B cell (primary cell): ENCODE measurements around the gene JCAD. TPM values are rescaled to one million over a fixed set of nuclear protein-coding genes. Genes with fewer than 3 reads are reported as not detected.

Experiments
- ATAC-seq: fragments of 200-7000 bp; cut with Tn5 transposase; one replicate; pipeline ENCODE4 v1.10.0; 2021; ENCODE audit warnings: low read depth, mild to moderate bottlenecking, moderate number of reproducible peaks, moderate library complexity
- CTCF ChIA-PET: fragments of 350-600 bp; sonication (Branson Sonifier 250); formaldehyde crosslinking; loops from one replicate; lab custom pipeline; 2021; ENCODE audit warnings: antibody characterized with exemption, inconsistent platforms; lab: Charles Lee
- POLR2A ChIA-PET: fragments of 350-600 bp; sonication (Branson Sonifier 250); formaldehyde crosslinking; loops from one replicate; lab custom pipeline; 2021; ENCODE audit warnings: antibody characterized with exemption; lab: Charles Lee
- DNase-seq: peaks from one replicate; pipeline ENCODE4 v3.0.0; 2013
- H2AFZ ChIP-seq: 2 replicates; pipeline ENCODE4 v1.6.1; 2012; ENCODE audit warnings: mild to moderate bottlenecking, low read depth, low read length; ENCODE audit not compliant: insufficient read depth, poor library complexity, severe bottlenecking
- H3K27ac ChIP-seq, 2 donors: 1 replicate in 1 of 2; 2 replicates in 1 of 2; pipeline ENCODE4 v1.5.1; 2012 to 2013; ENCODE audit warnings: low read length in 2 of 2, mild to moderate bottlenecking in 2 of 2, moderate library complexity in 1 of 2
- H3K27me3 ChIP-seq, 4 experiments: fragments of 200-600 bp in 1 of 4; sonication (generic) in 1 of 4; replicated peaks in 1 of 4; 1 replicate in 2 of 4; 2 replicates in 2 of 4; pipeline versions ENCODE4 v1.6.1 to v1.7.0; 2013 to 2016; ENCODE audit warnings: low read length in 3 of 4, mild to moderate bottlenecking in 2 of 4, mixed read lengths in 1 of 4, moderate library complexity in 1 of 4; ENCODE audit not compliant: insufficient read depth in 4 of 4, control insufficient read depth in 3 of 4; ENCODE audit errors: control extremely low read depth in 1 of 4
- H3K36me3 ChIP-seq, 2 experiments: replicated peaks in 1 of 2; 1 replicate in 1 of 2; 2 replicates in 1 of 2; pipeline versions ENCODE4 v1.6.1 to v1.7.1; 2013; ENCODE audit warnings: low read length in 1 of 2; ENCODE audit not compliant: insufficient read depth in 2 of 2, control insufficient read depth in 1 of 2; ENCODE audit errors: control extremely low read depth in 1 of 2, extremely low read depth in 1 of 2
- H3K4me1 ChIP-seq, 2 donors: fragments of 200-600 bp in 1 of 2; sonication (generic) in 1 of 2; 1 replicate in 1 of 2; 2 replicates in 1 of 2; pipeline versions ENCODE4 v1.5.1 to v1.6.1; 2013 to 2017; ENCODE audit warnings: low read length in 2 of 2; ENCODE audit not compliant: control insufficient read depth in 2 of 2, insufficient read depth in 2 of 2
- H3K4me2 ChIP-seq: replicated peaks from 2 replicates; pipeline ENCODE3; 2012; ENCODE audit warnings: mild to moderate bottlenecking, low read depth, low read length; ENCODE audit not compliant: poor library complexity, severe bottlenecking
- H3K4me3 ChIP-seq, 5 experiments: fragments of 200-600 bp in 1 of 5; sonication (generic) in 1 of 5; 1 replicate in 3 of 5; 2 replicates in 2 of 5; pipeline versions ENCODE4 v1.5.1 to v1.7.0; 2011 to 2016; ENCODE audit warnings: low read length in 4 of 5, mild to moderate bottlenecking in 4 of 5, low read depth in 2 of 5, control low read depth in 1 of 5, moderate library complexity in 1 of 5; ENCODE audit not compliant: insufficient read depth in 1 of 5; ENCODE audit errors: control extremely low read depth in 1 of 5, extremely low read depth in 1 of 5
- H3K79me2 ChIP-seq: fragments of 200-600 bp; sonication (generic); one replicate; pipeline ENCODE4 v1.6.0; 2016; ENCODE audit warnings: low read length; ENCODE audit not compliant: control insufficient read depth, insufficient read depth
- H3K9ac ChIP-seq: fragments of 200-600 bp; sonication (generic); 2 replicates; pipeline ENCODE4 v1.6.1; 2017; ENCODE audit warnings: mild to moderate bottlenecking, low read length, moderate library complexity
- H3K9me3 ChIP-seq, 3 donors: one replicate each; pipeline versions ENCODE4 v1.6.1 to v1.7.1; 2013; ENCODE audit warnings: low read length in 2 of 3; ENCODE audit not compliant: control insufficient read depth in 2 of 3, insufficient read depth in 1 of 3; ENCODE audit errors: control extremely low read depth in 1 of 3
- H4K20me1 ChIP-seq: 2 replicates; pipeline ENCODE4 v1.6.0; 2012; ENCODE audit warnings: mild to moderate bottlenecking, low read length; ENCODE audit not compliant: insufficient read depth, control insufficient read depth, poor library complexity, severe bottlenecking
- H3K27ac Mint-ChIP-seq: one replicate; pipeline ENCODE4 v1.8.0; 2021; ENCODE audit warnings: mixed read lengths
- H3K27me3 Mint-ChIP-seq: one replicate; pipeline ENCODE4 v1.8.0; 2021; ENCODE audit warnings: mixed read lengths
- H3K4me1 Mint-ChIP-seq: one replicate; pipeline ENCODE4 v1.8.0; 2021; ENCODE audit warnings: mixed read lengths
- H3K4me3 Mint-ChIP-seq: one replicate; pipeline ENCODE4 v1.8.0; 2021; ENCODE audit warnings: mixed read lengths
- H3K9me3 Mint-ChIP-seq: one replicate; pipeline ENCODE4 v1.8.0; 2022; ENCODE audit warnings: mixed read lengths; ENCODE audit not compliant: insufficient read depth
- CTCF ChIP-seq: fragments of 200-600 bp; IDR thresholded peaks from one replicate; pipeline ENCODE4 v1.8.0; 2022; ENCODE audit warnings: antibody characterized with exemption, mild to moderate bottlenecking
- EZH2 ChIP-seq: IDR thresholded peaks from 2 replicates; pipeline ENCODE4 v1.6.1; 2012; ENCODE audit warnings: borderline replicate concordance, low read depth, mild to moderate bottlenecking, moderate library complexity, low read length; ENCODE audit not compliant: insufficient read depth, poor library complexity, severe bottlenecking
- WGBS: methylation state at CpG from one replicate; pipeline ENCODE4 v1.1.5; 2013; ENCODE audit warnings: missing lambda C conversion rate; ENCODE audit not compliant: insufficient coverage; 5-methylcytosine and 5-hydroxymethylcytosine counted together
- intact Hi-C: fragments of 100-400 bp; cut with micrococcal nuclease; formaldehyde crosslinking; loops from one replicate; pipeline ENCODE4 v1.10.0; 2022
- polyA plus RNA-seq: library from polyadenylated mRNA; depleted of rRNA; stranded (reverse); fragments of >200 nt; gene quantifications from 2 replicates; pipeline ENCODE4 v1.2.3, GENCODE V29; 2012
- total RNA-seq, 2 donors: library from RNA; stranded (reverse); fragments of 120-200 nt in 1 of 2; gene quantifications; 1 replicate in 1 of 2; 2 replicates in 1 of 2; pipeline versions ENCODE4 v1.2.3 to v1.2.4, GENCODE V29; 2013 to 2022

Gene JCAD
- total and polyA plus RNA-seq, 2 donors (not counting 1 experiment from before 2014, with no cell fraction given): 0.37 TPM; not detected in 1

- Mint-ChIP-seq H3K27ac (no peak overlapping the region), H3K9me3 (no peaks in the 10 kb centered on the region), H3K27me3 (peaks cover 36% of the 10 kb centered on the region), H3K4me1 (peaks cover 3% of the 10 kb centered on the region), H3K4me3 (no peak overlapping the region)
- no peak overlapping the region for H3K4me3 ChIP-seq
- ChIA-PET POLR2A (no interaction called here), CTCF (interaction anchor here (0.7 to 1.8 kb wide), 15 partner anchors 9 to 593 kb away, joined by 3 to 15 read pairs (median 4); no protein-coding TSS in a partner anchor)
- DNase-seq (peak; percentile 70), ATAC-seq (peak; percentile 70)
- peaks cover 0 to 10% (median 1%) of the 10 kb centered on the region in 4 experiments for H3K27me3 ChIP-seq
- TF ChIP-seq CTCF (peak; percentile 84), EZH2 (no peak)
- H3K4me2 ChIP-seq: no peak overlapping the region
- no peak overlapping the region for H3K9ac ChIP-seq
- WGBS: 44% methylated on average over 11 of the region's 12 CpGs
- H3K4me1 ChIP-seq: no peaks in the 10 kb centered on the region
- no peaks in the 10 kb centered on the region for H3K36me3 ChIP-seq
- no peak overlapping the region for H2AFZ ChIP-seq
- H4K20me1 ChIP-seq: no peaks in the 10 kb centered on the region
- intact Hi-C loops: loop anchor here (5.0 kb wide), 1 partner anchor 384 kb away; no protein-coding TSS in a partner anchor
- no peak overlapping the region for H3K27ac ChIP-seq
- no peaks in the 10 kb centered on the region for H3K9me3 ChIP-seq
- H3K79me2 ChIP-seq: no peaks in the 10 kb centered on the region
Observed at GRCh38 chr10:29998142-29998808, 61.1 kb downstream of the JCAD start.

DNA sequence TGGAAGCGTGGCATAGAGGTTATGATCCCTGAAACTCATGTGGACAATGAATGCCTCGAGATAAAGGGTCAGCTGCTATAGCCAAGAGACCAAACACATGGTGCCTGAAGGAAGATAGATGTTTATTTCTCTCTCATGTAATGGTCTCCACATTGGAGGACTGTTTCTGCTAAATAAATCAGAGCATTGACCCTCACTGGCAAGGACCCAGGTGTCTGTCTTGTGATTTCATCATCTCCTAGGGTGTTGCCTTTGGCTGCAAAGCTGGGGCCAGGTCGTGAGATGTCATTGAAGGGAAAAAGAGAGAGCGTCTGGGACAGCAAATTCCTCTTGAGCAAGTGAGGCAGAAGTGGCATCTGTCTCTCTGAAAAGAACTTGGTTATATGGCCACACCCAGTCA lies 64.6 kb downstream of the JCAD start:
- DNase-seq (no peak), ATAC-seq (no peak)
- no peak overlapping the region for H3K9ac ChIP-seq
- TF ChIP-seq EZH2: no peak
- no peak for TF ChIP-seq CTCF
- H3K27me3 Mint-ChIP-seq: peaks cover 40% of the 10 kb centered on the region
- no peak overlapping the region for H3K4me2 ChIP-seq
- no peak overlapping the region for H2AFZ ChIP-seq
- CTCF ChIA-PET: no interaction called here
- H3K4me3 ChIP-seq: no peak overlapping the region
- H3K4me3 Mint-ChIP-seq: no peak overlapping the region
- H3K9me3 Mint-ChIP-seq: no peaks in the 10 kb centered on the region
- peaks cover 0 to 13% (median 1%) of the 10 kb centered on the region in 4 experiments for H3K27me3 ChIP-seq
- H3K27ac Mint-ChIP-seq: no peak overlapping the region
- WGBS: 75% methylated on average over 4 of the region's 4 CpGs
- H3K4me1 ChIP-seq: no peaks in the 10 kb centered on the region
- no peaks in the 10 kb centered on the region for H3K36me3 ChIP-seq
- no peak overlapping the region for H3K27ac ChIP-seq
- no peaks in the 10 kb centered on the region for H3K4me1 Mint-ChIP-seq
- POLR2A ChIA-PET: no interaction called here
- H3K79me2 ChIP-seq: no peaks in the 10 kb centered on the region
- no peaks in the 10 kb centered on the region for H3K9me3 ChIP-seq
- H4K20me1 ChIP-seq: no peaks in the 10 kb centered on the region
- intact Hi-C loops: loop anchor here (5.0 kb wide), 1 partner anchor 387 kb away; no protein-coding TSS in a partner anchor
